Ishikawa (cell line): ENCODE results near the gene ACTG1.

Experiments used
- CEBPB ChIP-seq: IDR thresholded peaks from 2 replicates; pipeline ENCODE4 v1.6.1; 2012
- CREB1 ChIP-seq: IDR thresholded peaks from 2 replicates; pipeline ENCODE4 v1.6.1; 2012; ENCODE audit warnings: low read depth
- EGR1 ChIP-seq: IDR thresholded peaks from 2 replicates; pipeline ENCODE4 v1.6.1; 2012
- EP300 ChIP-seq: IDR thresholded peaks from 2 replicates; pipeline ENCODE4 v1.6.1; 2012; ENCODE audit warnings: borderline replicate concordance
- FOXM1 ChIP-seq: IDR thresholded peaks from 2 replicates; pipeline ENCODE4 v1.6.1; 2012; ENCODE audit warnings: low read depth, borderline replicate concordance
- NFIC ChIP-seq: IDR thresholded peaks from 2 replicates; pipeline ENCODE4 v1.6.1; 2012
- RAD21 ChIP-seq: IDR thresholded peaks from 2 replicates; pipeline ENCODE4 v1.6.1; 2012; ENCODE audit warnings: low read depth
- TAF1 ChIP-seq: IDR thresholded peaks from 2 replicates; pipeline ENCODE4 v1.6.1; 2012; ENCODE audit warnings: low read depth, mild to moderate bottlenecking
- TCF12 ChIP-seq: IDR thresholded peaks from 2 replicates; pipeline ENCODE4 v1.6.1; 2012; ENCODE audit warnings: low read depth
- TEAD4 ChIP-seq: IDR thresholded peaks from 2 replicates; pipeline ENCODE4 v1.6.1; 2012
- YY1 ChIP-seq: IDR thresholded peaks from 2 replicates; pipeline ENCODE4 v1.6.1; 2012; ENCODE audit warnings: low read depth
- ZBTB7A ChIP-seq: IDR thresholded peaks from 2 replicates; pipeline ENCODE4 v1.6.1; 2012; ENCODE audit warnings: low read depth
- TF ChIP-seq, protein P1 (sequence below): IDR thresholded peaks from 2 replicates; pipeline ENCODE4 v1.6.1; 2012; ENCODE audit warnings: low read depth, mild to moderate bottlenecking
- TF ChIP-seq, protein P2 (sequence below): IDR thresholded peaks from 2 replicates; pipeline ENCODE4 v1.6.1; 2012
- TF ChIP-seq, protein P3 (sequence below): IDR thresholded peaks from 2 replicates; pipeline ENCODE4 v1.6.1; 2012

ACTG1 gene

DNA sequence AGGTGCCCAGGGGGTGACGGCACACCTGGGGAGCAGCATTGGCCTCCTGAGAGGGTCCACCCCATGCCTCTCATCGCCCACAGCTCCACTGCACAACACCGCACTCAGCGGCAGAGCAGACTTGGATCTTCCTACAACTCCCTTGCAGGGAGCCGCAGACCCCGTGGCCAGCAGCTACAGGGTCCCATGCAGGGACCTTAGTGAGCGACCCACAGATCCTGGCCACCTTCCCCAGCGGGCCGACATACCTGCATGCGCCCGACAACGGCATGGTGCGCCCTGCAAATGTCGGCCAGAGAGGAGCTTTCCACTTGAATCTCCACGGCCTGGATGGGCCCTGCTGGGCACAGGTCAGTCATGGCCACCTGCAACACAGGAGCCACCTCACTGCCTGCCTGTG, 31.2 kb upstream of the ACTG1 start:
- TF ChIP-seq, protein P1, sequence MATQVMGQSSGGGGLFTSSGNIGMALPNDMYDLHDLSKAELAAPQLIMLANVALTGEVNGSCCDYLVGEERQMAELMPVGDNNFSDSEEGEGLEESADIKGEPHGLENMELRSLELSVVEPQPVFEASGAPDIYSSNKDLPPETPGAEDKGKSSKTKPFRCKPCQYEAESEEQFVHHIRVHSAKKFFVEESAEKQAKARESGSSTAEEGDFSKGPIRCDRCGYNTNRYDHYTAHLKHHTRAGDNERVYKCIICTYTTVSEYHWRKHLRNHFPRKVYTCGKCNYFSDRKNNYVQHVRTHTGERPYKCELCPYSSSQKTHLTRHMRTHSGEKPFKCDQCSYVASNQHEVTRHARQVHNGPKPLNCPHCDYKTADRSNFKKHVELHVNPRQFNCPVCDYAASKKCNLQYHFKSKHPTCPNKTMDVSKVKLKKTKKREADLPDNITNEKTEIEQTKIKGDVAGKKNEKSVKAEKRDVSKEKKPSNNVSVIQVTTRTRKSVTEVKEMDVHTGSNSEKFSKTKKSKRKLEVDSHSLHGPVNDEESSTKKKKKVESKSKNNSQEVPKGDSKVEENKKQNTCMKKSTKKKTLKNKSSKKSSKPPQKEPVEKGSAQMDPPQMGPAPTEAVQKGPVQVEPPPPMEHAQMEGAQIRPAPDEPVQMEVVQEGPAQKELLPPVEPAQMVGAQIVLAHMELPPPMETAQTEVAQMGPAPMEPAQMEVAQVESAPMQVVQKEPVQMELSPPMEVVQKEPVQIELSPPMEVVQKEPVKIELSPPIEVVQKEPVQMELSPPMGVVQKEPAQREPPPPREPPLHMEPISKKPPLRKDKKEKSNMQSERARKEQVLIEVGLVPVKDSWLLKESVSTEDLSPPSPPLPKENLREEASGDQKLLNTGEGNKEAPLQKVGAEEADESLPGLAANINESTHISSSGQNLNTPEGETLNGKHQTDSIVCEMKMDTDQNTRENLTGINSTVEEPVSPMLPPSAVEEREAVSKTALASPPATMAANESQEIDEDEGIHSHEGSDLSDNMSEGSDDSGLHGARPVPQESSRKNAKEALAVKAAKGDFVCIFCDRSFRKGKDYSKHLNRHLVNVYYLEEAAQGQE: no peak
- TF ChIP-seq CEBPB (no peak), TEAD4 (no peak), TCF12 (no peak), RAD21 (no peak)

DNA sequence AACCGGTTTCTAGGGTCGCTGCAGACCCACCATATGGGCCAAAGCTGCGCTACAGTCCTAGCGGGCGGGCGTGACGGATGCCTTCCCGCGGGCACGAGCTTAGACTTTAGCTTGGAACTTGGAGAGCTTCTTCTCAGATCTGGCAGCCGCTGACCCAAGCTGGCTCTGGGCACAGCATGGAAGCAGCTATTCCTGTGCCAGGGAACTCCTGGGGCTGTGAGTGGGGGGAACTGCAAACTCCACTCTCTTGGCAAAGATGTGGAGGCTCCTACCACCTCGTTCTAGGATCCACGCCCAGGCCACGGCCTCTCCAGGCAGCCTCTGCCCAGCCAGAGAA, 30.7 kb upstream of the ACTG1 start:
- TF ChIP-seq RAD21 (no peak), TEAD4 (no peak), EP300 (no peak), TCF12 (no peak), CEBPB (no peak), YY1 (no peak), NFIC (no peak), CREB1 (no peak), TAF1 (no peak), FOXM1 (no peak), ZBTB7A (no peak), EGR1 (no peak)
- TF ChIP-seq, protein P2, sequence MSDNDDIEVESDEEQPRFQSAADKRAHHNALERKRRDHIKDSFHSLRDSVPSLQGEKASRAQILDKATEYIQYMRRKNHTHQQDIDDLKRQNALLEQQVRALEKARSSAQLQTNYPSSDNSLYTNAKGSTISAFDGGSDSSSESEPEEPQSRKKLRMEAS: no peak
- TF ChIP-seq, protein P3, sequence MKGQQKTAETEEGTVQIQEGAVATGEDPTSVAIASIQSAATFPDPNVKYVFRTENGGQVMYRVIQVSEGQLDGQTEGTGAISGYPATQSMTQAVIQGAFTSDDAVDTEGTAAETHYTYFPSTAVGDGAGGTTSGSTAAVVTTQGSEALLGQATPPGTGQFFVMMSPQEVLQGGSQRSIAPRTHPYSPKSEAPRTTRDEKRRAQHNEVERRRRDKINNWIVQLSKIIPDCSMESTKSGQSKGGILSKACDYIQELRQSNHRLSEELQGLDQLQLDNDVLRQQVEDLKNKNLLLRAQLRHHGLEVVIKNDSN: no peak
- TF ChIP-seq, protein P1: no peak

DNA sequence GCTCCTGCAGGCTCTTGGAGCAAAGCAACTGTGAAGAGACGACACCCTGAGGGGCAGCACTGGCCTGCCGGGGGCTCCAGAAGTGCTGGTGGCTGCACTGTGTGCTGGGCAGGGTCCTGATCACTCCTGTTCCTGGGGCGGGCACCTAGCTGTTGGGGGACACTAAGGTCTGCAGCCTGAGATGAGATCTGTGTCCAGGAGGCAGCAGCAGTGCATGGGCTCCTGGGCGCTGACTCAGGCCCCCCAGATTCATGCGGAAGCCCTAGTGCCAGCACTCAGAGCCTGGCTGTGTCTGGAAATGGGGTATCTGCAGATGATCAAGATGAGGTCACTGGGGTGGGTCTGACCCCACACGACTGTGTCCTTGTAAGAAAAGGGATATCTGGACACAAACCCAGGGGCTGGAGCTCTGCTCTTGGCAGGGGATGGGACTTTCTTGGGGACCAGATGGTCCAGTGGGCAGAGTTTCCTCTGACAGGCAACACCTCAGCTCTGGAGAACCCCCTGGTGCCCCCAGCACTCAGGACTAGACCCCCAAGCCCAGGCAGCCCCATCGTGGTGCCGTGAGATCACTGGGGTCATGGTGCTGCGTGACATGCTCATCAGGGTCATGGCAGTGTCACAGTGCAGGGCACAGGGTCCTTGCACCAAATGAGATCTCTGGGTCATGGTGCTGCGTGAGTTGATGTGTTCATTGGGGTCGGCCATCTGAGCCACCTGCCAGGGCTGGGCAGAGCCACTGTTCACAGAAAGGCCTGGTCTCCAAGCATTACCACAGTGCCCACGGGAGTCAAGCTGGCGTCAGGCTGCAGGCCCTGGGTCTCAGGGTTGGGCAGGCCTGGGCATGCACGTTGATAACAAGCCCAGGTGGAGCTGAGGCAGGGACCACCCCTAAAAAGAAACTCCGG, 30.1 kb upstream of the ACTG1 start:
- TF ChIP-seq NFIC (no peak), CEBPB (no peak), EGR1 (no peak), ZBTB7A (no peak), CREB1 (no peak), TAF1 (no peak), YY1 (no peak), TCF12 (no peak), TEAD4 (no peak), FOXM1 (no peak), RAD21 (no peak), EP300 (no peak)
- TF ChIP-seq, protein P2: no peak
- TF ChIP-seq, protein P3: no peak
- TF ChIP-seq, protein P1: no peak

DNA sequence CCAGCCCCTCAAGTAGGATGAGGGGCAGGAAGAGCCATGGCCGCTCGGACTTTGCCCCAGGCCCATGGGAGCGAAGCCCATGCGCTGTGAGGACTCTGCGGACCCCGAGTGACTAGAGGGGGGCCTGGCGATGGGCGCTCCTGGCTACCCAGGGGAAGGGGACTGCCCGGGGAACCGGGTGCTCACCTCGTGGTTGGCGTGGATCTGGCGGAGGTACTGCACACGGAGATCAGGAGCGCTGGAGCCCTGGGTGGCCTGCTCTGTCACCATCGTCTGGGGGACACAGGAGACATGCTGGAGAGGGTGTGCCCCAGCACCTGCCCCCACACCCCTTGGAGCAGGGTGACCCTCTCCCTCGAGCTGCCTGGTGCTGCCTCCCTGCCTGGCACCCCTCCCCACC, 28.5 kb upstream of the ACTG1 start:
- TF ChIP-seq TCF12 (no peak), YY1 (no peak), EP300 (no peak), RAD21 (no peak), CREB1 (no peak), ZBTB7A (no peak), TAF1 (no peak), CEBPB (no peak), FOXM1 (no peak), EGR1 (no peak), NFIC (no peak), TEAD4 (no peak)
- TF ChIP-seq, protein P3: no peak
- TF ChIP-seq, protein P2: no peak
- TF ChIP-seq, protein P1: no peak
